ENCODE data around the gene ATAD1.
"Not testable (repeated sequence)": the region's sequence is repeated elsewhere in the genome, so short reads cannot be mapped to it uniquely, and the experiment has no call there.

ATAD1 gene

GRCh38 chr10:87764072-87764934, 53.7 kb downstream of the ATAD1 start:
- no peak for DNase-seq (ENCODE audit: low read depth, low spot score)
- no peak overlapping the region for H3K4me3 ChIP-seq (ENCODE audit: low read length)

GRCh38 chr10:87763086-87763861, 54.8 kb downstream of the ATAD1 start:
- no peak overlapping the region for H3K4me3 ChIP-seq (ENCODE audit: low read length)
- DNase-seq (ENCODE audit: low read depth, low spot score): no peak

GRCh38 chr10:87761892-87762291, 56.1 kb downstream of the ATAD1 start:
- H3K4me3 ChIP-seq (ENCODE audit: low read length): no peak overlapping the region
- DNase-seq (ENCODE audit: low read depth, low spot score): no peak

- no peak overlapping the region for H3K4me3 ChIP-seq (ENCODE audit: low read length)
- no peak for DNase-seq (ENCODE audit: low read depth, low spot score)
These were observed 56.9 kb downstream of the ATAD1 start for GRCh38 chr10:87761153-87761552.

GRCh38 chr10:87760195-87760905, 57.7 kb downstream of the ATAD1 start:
- DNase-seq (ENCODE audit: low read depth, low spot score): no peak
- H3K4me3 ChIP-seq (ENCODE audit: low read length): no peak overlapping the region

GRCh38 chr10:87759551-87759950, 58.5 kb downstream of the ATAD1 start:
- no peak for DNase-seq (ENCODE audit: low read depth, low spot score)
- H3K4me3 ChIP-seq (ENCODE audit: low read length): no peak overlapping the region

GRCh38 chr10:87757685-87758084, 60.3 kb downstream of the ATAD1 start:
- no peak overlapping the region for H3K4me3 ChIP-seq (ENCODE audit: low read length)
- DNase-seq (ENCODE audit: low read depth, low spot score): no peak

- no peak for DNase-seq (ENCODE audit: low read depth, low spot score)
These were observed 63.8 kb downstream of the ATAD1 start for GRCh38 chr10:87753995-87754866.

GRCh38 chr10:87752566-87752965, 65.5 kb downstream of the ATAD1 start:
- H3K4me3 ChIP-seq (ENCODE audit: low read length): no peak overlapping the region
- DNase-seq (ENCODE audit: low read depth, low spot score): no peak

More at GRCh38 chr10:87753995-87754866, 63.8 kb downstream of the ATAD1 start:
- H3K4me3 ChIP-seq (ENCODE audit: low read length): no peak overlapping the region

- DNase-seq (ENCODE audit: low read depth, low spot score): no peak
- H3K4me3 ChIP-seq (ENCODE audit: low read length): no peak overlapping the region
These were observed 66.8 kb downstream of the ATAD1 start for GRCh38 chr10:87751274-87751673.

- no peak for DNase-seq (ENCODE audit: low read depth, low spot score)
- no peak overlapping the region for H3K4me3 ChIP-seq (ENCODE audit: low read length)
These were observed 67.2 kb downstream of the ATAD1 start for GRCh38 chr10:87750817-87751216.

GRCh38 chr10:87750001-87750671, 67.9 kb downstream of the ATAD1 start:
- no peak for DNase-seq (ENCODE audit: low read depth, low spot score)
- no peak overlapping the region for H3K4me3 ChIP-seq (ENCODE audit: low read length)

- DNase-seq (ENCODE audit: low read depth, low spot score); H3K4me3 ChIP-seq (ENCODE audit: low read length): not testable (repeated sequence)
These were observed 69.8 kb downstream of the ATAD1 start for GRCh38 chr10:87748244-87748643.

GRCh38 chr10:87746911-87747310, 71.1 kb downstream of the ATAD1 start:
- DNase-seq (ENCODE audit: low read depth, low spot score): no peak
- no peak overlapping the region for H3K4me3 ChIP-seq (ENCODE audit: low read length)

- H3K4me3 ChIP-seq (ENCODE audit: low read length): no peak overlapping the region
- DNase-seq (ENCODE audit: low read depth, low spot score): no peak
These were observed 73.4 kb downstream of the ATAD1 start for GRCh38 chr10:87744606-87745005.

GRCh38 chr10:87742992-87743610, 74.9 kb downstream of the ATAD1 start:
- H3K4me3 ChIP-seq (ENCODE audit: low read length); DNase-seq (ENCODE audit: low read depth, low spot score): not testable (repeated sequence)

- no peak overlapping the region for H3K4me3 ChIP-seq (ENCODE audit: low read length)
- no peak for DNase-seq (ENCODE audit: low read depth, low spot score)
These were observed 77.8 kb downstream of the ATAD1 start for GRCh38 chr10:87740254-87740655.

GRCh38 chr10:87739703-87740102, 78.3 kb downstream of the ATAD1 start:
- no peak for DNase-seq (ENCODE audit: low read depth, low spot score)

More at GRCh38 chr10:87739703-87740102, 78.3 kb downstream of the ATAD1 start:
- no peak overlapping the region for H3K4me3 ChIP-seq (ENCODE audit: low read length)
